Gastrocnemius medialis (tissue), 4 donors: ENCODE measurements around the gene SCARB1. TPM values are rescaled to one million over a fixed set of nuclear protein-coding genes. Genes with fewer than 3 reads are reported as not detected.

Experiments
- ATAC-seq, 2 donors: fragments of 150-250 bp; one replicate each; pipeline ENCODE4 v1.9.1; 2016
- DNase-seq, 2 donors: peaks; one replicate each; pipeline ENCODE4 v3.0.0-alpha.2; 2019
- H3K27ac ChIP-seq, 4 donors: fragments of 200-600 bp; sonication (generic); 1 replicate in 1 of 4; 2 replicates in 3 of 4; pipeline ENCODE4 v1.5.1; 2016 to 2018; ENCODE audit warnings: mild to moderate bottlenecking in 2 of 4, moderate library complexity in 1 of 4
- H3K27me3 ChIP-seq, 3 donors: fragments of 200-600 bp; sonication (generic) in 2 of 3; 1 replicate in 1 of 3; 2 replicates in 2 of 3; pipeline versions ENCODE4 v1.5.1 to v1.6.0; 2016 to 2019; ENCODE audit warnings: mild to moderate bottlenecking in 1 of 3, moderate library complexity in 1 of 3
- H3K36me3 ChIP-seq, 2 donors: fragments of 200-600 bp; sonication (generic) in 1 of 2; one replicate each; pipeline ENCODE4 v1.5.1; 2017 to 2018
- H3K4me1 ChIP-seq, 2 donors: fragments of 200-600 bp; sonication (generic) in 1 of 2; one replicate each; pipeline ENCODE4 v1.5.1; 2016 to 2017; ENCODE audit warnings: mild to moderate bottlenecking in 2 of 2
- H3K4me3 ChIP-seq, 4 donors: fragments of 200-600 bp; sonication (generic) in 3 of 4; 1 replicate in 1 of 4; 2 replicates in 3 of 4; pipeline ENCODE4 v1.5.1; 2016 to 2019; ENCODE audit warnings: mild to moderate bottlenecking in 2 of 4
- H3K9me3 ChIP-seq, 3 donors: fragments of 200-600 bp; sonication (generic) in 2 of 3; 1 replicate in 1 of 3; 2 replicates in 2 of 3; pipeline ENCODE4 v1.5.1; 2016 to 2019
- POLR2A ChIP-seq, 2 donors: fragments of 450-650 bp; IDR thresholded peaks; one replicate each; pipeline ENCODE4 v1.6.1; 2017; ENCODE audit warnings: antibody characterized with exemption in 2 of 2, mild to moderate bottlenecking in 2 of 2, moderate library complexity in 2 of 2
- in situ Hi-C, 4 donors: fragments of 200-750 bp; cut with MboI; loops; one replicate each; pipeline versions ENCODE4 v1.15.0 to v1.8.0; 2017; ENCODE audit warnings: low sequenced_read_pairs in 4 of 4
- intact Hi-C: fragments of 100-400 bp; cut with DNase I; formaldehyde crosslinking; loops from one replicate; pipeline ENCODE4 v1.15.1; 2023; ENCODE audit warnings: low total_unique reads
- total RNA-seq, 4 donors: library from RNA; depleted of rRNA; stranded (reverse); fragments of >200 nt; gene quantifications; one replicate each; pipeline versions ENCODE4 v1.1.0 to v1.2.3, GENCODE V29; 2016
- TF ChIP-seq, protein P1 (sequence below), 5 experiments: fragments of 450-650 bp in 3 of 5; fragments of 200-600 bp in 2 of 5; sonication (generic) in 2 of 5; IDR thresholded peaks in 4 of 5; conservative IDR thresholded peaks in 1 of 5; 1 replicate in 4 of 5; 2 replicates in 1 of 5; pipeline ENCODE4 v1.5.1; 2016 to 2019; ENCODE audit warnings: antibody characterized with exemption in 5 of 5, mild to moderate bottlenecking in 3 of 5, moderate library complexity in 3 of 5

SCARB1 gene
- total RNA-seq, 4 donors from 2014 or later = 5.4 to 8.7 (median 6.2) TPM

DNA sequence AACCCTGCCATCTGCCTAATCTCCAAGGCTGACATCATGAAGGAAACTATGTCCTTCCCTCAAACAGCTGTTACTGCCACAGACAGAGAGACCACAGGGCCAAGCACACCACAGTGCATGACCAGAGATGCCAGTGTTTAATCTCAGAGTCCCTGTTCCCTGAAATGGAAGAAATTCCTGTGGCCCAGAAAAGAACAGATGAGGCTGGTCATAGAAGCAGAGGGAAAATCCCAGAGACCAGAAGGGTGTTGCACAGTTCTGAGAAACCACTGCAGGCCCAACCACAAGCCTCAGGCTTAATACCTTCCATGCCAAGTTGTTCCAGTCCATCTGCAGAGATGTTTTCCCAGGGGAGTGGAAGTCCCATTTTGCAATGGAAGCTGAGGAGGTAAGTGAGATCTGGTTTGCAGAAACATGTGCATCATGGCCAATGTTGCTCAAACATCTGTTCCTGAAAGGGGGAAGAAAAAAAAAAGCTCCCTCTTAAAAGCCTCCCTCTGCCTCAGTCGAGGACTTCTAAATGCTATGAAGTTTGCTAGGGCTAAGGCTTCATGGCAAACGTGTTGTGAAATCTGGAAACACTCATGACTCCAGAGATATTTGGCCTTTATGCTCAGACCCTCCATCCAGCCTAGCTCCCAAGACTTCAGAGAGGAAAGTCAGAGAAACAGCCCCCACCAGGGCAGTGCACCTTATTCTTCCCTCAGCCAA lies 98.6 kb downstream of the SCARB1 start:
- Histone ChIP-seq H3K4me3 (no peak overlapping the region), H3K9me3 (no peaks in the 10 kb centered on the region), H3K27me3 (no peaks in the 10 kb centered on the region), H3K36me3 (no peaks in the 10 kb centered on the region), H3K27ac (peak overlapping the region; percentile 80 to 86 (median 84)), H3K4me1 (peaks cover 41 to 43% of the 10 kb centered on the region in 2 donors)
- intact Hi-C loops (loop anchor here (5.0 to 10.0 kb wide), 3 partner anchors 140 to 308 kb away; no protein-coding TSS in a partner anchor), in situ Hi-C loops (loop anchor here (5.0 to 25.0 kb wide), 9 partner anchors 190 to 733 kb away; no protein-coding TSS in a partner anchor)
- no peak for TF ChIP-seq POLR2A (IDR thresholded peaks at IDR 0.05)
- TF ChIP-seq, protein P1, sequence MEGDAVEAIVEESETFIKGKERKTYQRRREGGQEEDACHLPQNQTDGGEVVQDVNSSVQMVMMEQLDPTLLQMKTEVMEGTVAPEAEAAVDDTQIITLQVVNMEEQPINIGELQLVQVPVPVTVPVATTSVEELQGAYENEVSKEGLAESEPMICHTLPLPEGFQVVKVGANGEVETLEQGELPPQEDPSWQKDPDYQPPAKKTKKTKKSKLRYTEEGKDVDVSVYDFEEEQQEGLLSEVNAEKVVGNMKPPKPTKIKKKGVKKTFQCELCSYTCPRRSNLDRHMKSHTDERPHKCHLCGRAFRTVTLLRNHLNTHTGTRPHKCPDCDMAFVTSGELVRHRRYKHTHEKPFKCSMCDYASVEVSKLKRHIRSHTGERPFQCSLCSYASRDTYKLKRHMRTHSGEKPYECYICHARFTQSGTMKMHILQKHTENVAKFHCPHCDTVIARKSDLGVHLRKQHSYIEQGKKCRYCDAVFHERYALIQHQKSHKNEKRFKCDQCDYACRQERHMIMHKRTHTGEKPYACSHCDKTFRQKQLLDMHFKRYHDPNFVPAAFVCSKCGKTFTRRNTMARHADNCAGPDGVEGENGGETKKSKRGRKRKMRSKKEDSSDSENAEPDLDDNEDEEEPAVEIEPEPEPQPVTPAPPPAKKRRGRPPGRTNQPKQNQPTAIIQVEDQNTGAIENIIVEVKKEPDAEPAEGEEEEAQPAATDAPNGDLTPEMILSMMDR (IDR thresholded peaks at IDR 0.05 in 4 of 5, conservative IDR thresholded peaks at IDR 0.05 in 1 of 5) = no peak
- ATAC-seq = peak; percentile 54 to 59
- DNase-seq = peak; percentile 56 to 79

DNA sequence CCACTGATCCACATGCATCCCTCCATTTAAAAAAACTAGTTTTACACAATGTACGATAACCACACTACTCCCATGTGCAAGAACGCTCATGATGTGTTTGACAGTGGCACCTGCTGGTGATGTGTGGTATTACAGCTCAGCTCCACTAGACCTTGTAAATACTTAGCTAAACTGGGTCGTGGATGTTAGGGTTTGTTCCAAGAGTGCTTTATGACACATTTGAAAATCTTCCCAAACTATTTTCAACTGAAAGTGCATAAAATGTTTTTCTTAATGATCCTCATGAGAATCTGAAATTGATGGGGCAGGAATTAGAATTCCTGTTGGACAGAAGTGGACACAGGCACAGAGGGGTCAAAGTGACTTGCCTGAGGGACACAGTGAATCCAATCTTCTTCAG lies 99.2 kb downstream of the SCARB1 start:
- intact Hi-C loops = loop anchor here (10.0 kb wide), 1 partner anchor 140 kb away; no protein-coding TSS in a partner anchor
- Histone ChIP-seq H3K9me3 (no peaks in the 10 kb centered on the region), H3K36me3 (no peaks in the 10 kb centered on the region), H3K4me3 (no peak overlapping the region), H3K27me3 (no peaks in the 10 kb centered on the region), H3K27ac (peak overlapping the region; percentile 80 to 86 (median 84)), H3K4me1 (peaks cover 41 to 44% of the 10 kb centered on the region in 2 donors)
- DNase-seq (peak in 1 of 2 donors; percentile 58), ATAC-seq (no peak)
- TF ChIP-seq POLR2A (IDR thresholded peaks at IDR 0.05) = no peak
- TF ChIP-seq, protein P1 (IDR thresholded peaks at IDR 0.05 in 4 of 5, conservative IDR thresholded peaks at IDR 0.05 in 1 of 5) = peak; percentile 52 to 88 (median 78)
- in situ Hi-C loops = loop anchor here (10.0 to 25.0 kb wide), 6 partner anchors 190 to 730 kb away; no protein-coding TSS in a partner anchor

DNA sequence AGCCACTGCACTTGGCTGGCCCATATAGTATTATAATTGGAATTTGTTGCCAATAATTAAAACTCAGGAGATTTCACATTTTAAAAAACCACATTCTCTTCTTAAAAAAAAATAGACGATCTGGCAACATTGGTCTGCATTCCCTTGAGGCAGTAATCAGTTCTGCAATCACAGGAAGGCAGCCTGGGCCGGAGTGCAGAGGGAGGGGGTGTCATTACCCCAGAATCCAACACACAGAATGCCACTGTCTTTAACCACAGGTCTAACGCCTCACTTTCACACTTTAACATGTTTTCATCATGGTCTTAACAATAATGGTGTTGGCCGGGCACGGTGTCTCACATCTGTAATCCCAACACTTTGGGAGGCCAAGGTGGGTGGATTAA lies 100.1 kb downstream of the SCARB1 start:
- Histone ChIP-seq H3K27ac (peak overlapping the region in 2 of 4 donors; percentile 0 to 80), H3K4me1 (peaks cover 44 to 45% of the 10 kb centered on the region in 2 donors), H3K36me3 (no peaks in the 10 kb centered on the region), H3K4me3 (no peak overlapping the region), H3K9me3 (no peaks in the 10 kb centered on the region), H3K27me3 (no peaks in the 10 kb centered on the region)
- in situ Hi-C loops = loop anchor here (10.0 to 25.0 kb wide), 6 partner anchors 189 to 729 kb away; no protein-coding TSS in a partner anchor
- DNase-seq (no peak), ATAC-seq (no peak)
- intact Hi-C loops = loop anchor here (10.0 kb wide), 1 partner anchor 139 kb away; no protein-coding TSS in a partner anchor
- TF ChIP-seq, protein P1 (IDR thresholded peaks at IDR 0.05 in 4 of 5, conservative IDR thresholded peaks at IDR 0.05 in 1 of 5) = no peak
- no peak for TF ChIP-seq POLR2A (IDR thresholded peaks at IDR 0.05)

DNA sequence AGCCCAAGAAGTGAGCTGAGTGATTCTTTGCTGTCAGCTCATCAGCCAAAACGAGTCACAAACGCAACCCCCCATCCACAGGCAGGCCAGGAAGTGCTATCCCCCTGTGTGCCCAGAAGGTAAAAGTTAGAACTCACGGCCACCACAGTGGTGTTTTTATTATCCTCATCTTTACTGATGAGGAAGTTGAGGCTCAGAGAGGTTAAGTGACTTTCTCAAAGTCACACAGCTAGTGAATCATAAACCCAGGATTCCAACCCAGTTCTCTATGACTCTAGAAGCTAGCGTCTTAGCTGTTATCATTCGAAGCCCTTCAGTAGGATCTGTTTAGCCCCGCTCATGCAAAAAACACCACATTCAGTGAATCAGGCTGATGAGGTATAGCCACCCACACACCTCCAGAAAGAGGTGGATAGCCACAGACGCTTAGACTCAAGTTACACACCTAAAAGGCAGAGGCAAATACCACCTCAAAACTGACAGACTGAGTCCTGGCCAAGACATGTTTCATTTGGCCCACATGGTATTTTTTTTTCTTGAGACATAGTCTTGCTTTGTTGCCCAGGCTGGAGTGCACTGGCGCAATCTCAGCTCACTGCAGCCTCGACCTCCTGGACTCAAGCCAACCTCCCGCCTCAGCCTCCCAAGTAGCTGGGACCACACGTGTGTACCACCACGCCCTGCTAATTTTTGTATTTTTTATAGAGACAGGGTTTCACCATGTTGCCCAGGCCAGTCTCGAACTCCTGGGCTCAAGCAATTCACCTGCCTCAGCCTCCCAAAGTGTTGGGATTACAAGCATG lies 100.7 kb downstream of the SCARB1 start:
- Histone ChIP-seq H3K4me3 (no peak overlapping the region), H3K27ac (peak overlapping the region in 2 of 4 donors; percentile 0 to 80), H3K36me3 (no peaks in the 10 kb centered on the region), H3K27me3 (no peaks in the 10 kb centered on the region), H3K9me3 (no peaks in the 10 kb centered on the region), H3K4me1 (peaks cover 43 to 45% of the 10 kb centered on the region in 2 donors)
- DNase-seq (peak in 1 of 2 donors; percentile 43), ATAC-seq (no peak)
- in situ Hi-C loops (loop anchor here (10.0 to 25.0 kb wide), 6 partner anchors 188 to 728 kb away; no protein-coding TSS in a partner anchor), intact Hi-C loops (loop anchor here (10.0 kb wide), 1 partner anchor 138 kb away; no protein-coding TSS in a partner anchor)
- TF ChIP-seq, protein P1 (IDR thresholded peaks at IDR 0.05 in 4 of 5, conservative IDR thresholded peaks at IDR 0.05 in 1 of 5) = no peak
- TF ChIP-seq POLR2A (IDR thresholded peaks at IDR 0.05) = no peak
